GM21526 (cell line): ENCODE measurements around the gene P2RX2.
"Not testable (repeated sequence)": the region's sequence is repeated elsewhere in the genome, so short reads cannot be mapped to it uniquely, and the experiment has no call there.

Experiments
- ATAC-seq: cut with Tn5 transposase; IDR thresholded peaks from one replicate; pipeline ENCODE4 v1.9.1; 2021; ENCODE audit warnings: moderate library complexity; ENCODE audit not compliant: unreplicated experiment, low FRiP score

The P2RX2 gene

DNA sequence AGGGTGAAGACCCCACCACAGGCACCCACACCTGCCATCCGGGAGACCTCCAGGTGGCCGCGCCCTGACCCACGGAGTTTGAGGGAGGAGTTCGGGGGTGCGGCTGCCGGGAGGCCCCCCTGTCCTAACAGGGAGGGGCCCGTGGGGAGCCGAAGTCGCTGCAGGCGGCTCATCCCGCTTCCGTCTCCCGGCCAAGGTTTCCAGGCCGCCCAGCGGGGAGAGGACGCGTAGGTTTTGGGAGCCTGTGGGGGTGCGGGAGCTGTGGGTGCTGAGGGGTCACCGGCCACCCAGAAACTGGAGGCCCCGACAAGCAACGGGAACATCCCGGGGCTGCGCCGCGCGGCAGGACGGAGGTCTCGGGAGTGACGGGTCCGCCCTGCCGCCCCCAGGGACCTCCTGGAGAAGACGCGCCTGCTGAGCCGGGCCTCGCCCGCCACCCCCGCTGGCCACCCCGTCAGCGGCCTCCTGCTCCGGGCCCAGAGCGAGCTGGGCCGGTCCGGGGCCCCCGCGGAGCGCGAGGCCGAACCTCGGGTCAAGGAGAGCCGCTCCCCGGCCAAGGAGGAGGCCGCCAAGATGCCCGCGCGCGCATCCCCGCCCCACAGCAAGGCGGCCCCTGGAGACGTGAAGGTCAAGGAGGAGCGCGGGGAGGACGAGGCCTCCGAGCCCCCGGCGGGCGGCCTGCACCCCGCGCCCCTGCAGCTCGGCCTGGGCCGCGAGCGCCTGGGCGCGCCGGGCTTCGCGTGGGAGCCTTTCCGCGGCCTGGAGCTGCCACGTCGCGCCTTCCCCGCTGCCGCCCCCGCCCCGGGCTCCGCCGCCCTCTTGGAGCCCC lies 35.8 kb upstream of the P2RX2 start:
- no peak for ATAC-seq

DNA sequence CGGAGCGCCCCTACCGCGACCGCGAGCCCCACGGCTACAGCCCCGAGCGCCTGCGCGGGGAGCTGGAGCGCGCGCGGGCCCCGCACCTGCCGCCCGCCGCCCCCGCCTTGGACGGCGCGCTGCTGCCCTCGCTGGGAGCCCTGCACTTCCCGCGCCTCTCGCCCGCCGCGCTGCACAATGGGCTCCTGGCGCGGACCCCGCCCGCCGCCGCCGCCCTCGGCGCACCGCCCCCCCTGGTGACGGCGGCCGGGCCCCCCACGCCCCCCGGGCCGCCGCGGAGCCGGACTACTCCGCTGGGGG lies 35.2 kb upstream of the P2RX2 start:
- no peak for ATAC-seq

DNA sequence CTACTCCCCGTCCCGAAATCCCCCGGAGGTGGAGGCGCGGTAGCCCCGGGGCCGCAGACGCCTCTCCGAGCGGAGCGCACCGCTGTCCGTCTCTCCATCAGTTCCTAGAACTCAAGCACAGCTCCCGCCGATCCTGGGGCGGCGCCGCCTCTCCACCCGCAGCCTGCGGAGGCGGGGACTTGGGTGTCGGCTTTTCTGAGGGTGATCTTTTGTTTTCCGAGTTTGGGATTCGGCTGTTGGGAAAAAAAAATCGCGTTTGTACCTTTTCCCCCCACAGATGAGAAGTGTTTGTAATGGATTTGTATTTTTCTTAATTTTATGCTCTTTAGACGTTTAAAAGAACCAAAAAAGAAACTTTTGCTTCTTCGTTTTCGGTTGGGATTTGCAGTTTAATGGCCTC lies 34.8 kb upstream of the P2RX2 start:
- ATAC-seq = no peak

DNA sequence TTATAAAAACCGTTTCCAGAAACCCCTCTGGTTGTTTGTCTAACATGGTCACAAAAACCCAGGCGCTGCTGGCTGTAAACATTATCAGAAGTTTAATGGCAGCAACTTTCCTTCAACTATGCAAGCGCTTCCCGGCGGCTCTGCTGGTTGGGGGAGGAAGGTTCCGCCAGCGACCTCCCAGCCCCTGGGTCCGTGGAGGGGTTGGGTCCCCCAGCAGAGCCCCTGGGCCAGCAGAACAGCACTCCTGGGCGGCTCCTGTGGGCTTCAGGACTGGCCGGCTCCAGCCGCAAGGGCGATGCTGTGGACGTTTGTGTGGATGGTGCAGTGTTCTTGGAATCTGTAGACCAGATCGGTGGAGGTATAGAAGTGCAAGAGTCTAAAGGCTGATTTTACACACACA lies 34.1 kb upstream of the P2RX2 start:
- no peak for ATAC-seq

- ATAC-seq = no peak
These were observed 33.4 kb upstream of the P2RX2 start for GRCh38 chr12:132585177-132585576.

GRCh38 chr12:132586929-132587328 lies 31.6 kb upstream of the P2RX2 start:
- no peak for ATAC-seq

DNA sequence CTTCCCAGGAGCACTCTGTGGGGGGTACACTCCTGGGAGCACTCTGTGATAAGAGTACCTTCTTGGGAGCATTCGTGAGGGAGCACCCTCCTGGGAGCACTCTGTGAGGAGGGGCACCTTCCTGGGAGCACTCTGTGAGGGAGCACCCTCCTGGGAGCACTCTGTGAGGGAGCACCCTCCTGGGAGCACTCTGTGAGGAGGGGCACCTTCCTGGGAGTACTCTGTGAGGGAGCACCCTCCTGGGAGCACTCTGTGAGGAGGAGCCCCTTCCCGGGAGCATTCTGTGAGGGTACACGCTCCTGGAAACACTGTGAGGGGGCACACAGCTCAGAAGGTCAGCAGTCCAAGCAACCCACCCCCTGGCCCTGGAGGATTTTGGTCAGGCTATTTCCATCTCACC lies 30.8 kb upstream of the P2RX2 start:
- no peak for ATAC-seq

- ATAC-seq = no peak
These were observed 30.3 kb upstream of the P2RX2 start for GRCh38 chr12:132588319-132588718.

GRCh38 chr12:132588821-132589669 lies 29.5 kb upstream of the P2RX2 start:
- no peak for ATAC-seq

GRCh38 chr12:132591107-132591935 lies 27.3 kb upstream of the P2RX2 start:
- no peak for ATAC-seq

- ATAC-seq = no peak
These were observed 26.1 kb upstream of the P2RX2 start for GRCh38 chr12:132592282-132592970.

GRCh38 chr12:132593071-132593470 lies 25.5 kb upstream of the P2RX2 start:
- ATAC-seq = no peak

GRCh38 chr12:132593521-132593920 lies 25.1 kb upstream of the P2RX2 start:
- ATAC-seq = peak; percentile 13

DNA sequence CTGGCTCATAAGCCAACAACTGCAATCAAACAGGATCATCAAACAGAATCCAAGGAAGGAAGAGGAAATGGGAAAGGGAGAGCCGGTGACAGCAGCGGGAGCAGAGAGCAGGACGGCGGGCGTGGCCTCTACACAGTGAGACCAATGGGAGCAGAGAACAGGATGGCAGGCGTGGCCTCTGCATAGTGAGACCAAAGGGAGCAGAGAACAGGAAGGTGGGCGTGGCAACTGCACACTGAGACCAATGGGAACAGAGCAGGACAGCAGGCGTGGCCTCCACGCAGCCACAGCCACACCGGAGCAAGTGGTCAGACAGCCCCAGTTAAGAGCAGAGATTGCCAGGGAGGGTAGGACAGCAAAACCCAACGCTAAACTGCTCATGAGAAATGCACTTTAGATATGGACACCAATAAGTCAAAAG lies 24.6 kb upstream of the P2RX2 start:
- peak; percentile 87 for ATAC-seq

DNA sequence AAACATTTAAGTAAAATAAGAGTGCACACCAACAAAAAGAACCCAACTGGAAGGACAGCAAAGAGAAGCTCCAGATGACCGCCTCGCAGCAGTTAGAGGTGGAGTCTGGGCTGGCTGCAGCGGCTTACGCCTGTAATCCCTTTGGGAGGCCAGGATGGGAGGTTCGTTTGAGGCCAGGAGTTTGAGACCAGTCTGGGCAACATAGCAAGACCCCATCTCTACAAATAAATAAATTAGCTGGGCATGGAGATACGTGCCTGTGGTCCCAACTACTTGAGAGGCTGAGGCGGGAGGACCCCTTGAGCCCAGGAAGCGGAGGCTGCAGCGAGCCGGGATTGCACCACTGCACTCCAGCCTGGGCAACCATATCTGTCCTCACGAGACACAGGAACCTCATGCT lies 23.4 kb upstream of the P2RX2 start:
- ATAC-seq = no peak

DNA sequence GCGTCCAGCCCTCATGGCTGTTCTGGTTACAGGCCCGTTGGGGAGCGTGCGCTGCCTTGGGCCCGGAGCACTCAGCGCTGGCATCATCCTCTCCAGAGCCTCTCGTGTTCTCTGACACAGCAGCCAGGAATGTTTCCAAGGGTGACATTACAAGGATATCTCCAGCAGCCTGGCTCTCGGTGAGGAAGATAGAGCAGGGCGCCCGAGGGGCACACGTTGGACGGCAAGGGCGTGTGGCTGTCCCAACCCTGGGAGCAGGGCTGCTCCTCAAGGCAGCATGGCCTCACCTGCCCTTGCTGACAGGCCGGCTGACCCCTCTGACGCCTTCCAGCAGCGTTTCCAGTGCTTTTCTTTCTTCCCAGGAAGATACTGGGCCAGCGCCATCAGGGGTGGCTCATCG lies 22.6 kb upstream of the P2RX2 start:
- no peak for ATAC-seq

- no peak for ATAC-seq
These were observed 21.0 kb upstream of the P2RX2 start for GRCh38 chr12:132597333-132598316.

DNA sequence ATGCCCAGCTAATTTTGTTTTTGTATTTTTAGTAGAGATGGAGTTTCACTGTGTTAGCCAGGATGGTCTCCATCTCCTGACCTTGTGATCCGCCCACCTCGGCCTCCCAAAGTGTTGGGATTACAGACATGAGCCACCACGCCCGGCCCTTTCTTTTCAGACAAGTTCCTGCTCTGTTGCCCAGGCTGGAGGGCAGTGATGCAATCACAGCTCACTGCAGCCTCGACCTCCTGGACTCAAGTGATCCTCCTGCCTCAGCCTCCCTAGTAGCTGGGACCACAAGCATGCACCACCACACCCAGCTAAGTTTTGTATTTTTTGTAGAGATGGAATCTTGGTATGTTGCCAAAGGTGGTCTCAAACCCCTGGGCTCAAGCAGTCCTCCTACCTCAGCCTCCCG lies 19.1 kb upstream of the P2RX2 start:
- ATAC-seq = not testable (repeated sequence)
